Gastrocnemius medialis (tissue), 4 donors: ENCODE measurements around the gene LEFTY1. TPM values are rescaled to one million over a fixed set of nuclear protein-coding genes. Genes with fewer than 3 reads are reported as not detected.

ENCODE experiments used
- ATAC-seq, 2 donors: fragments of 150-250 bp; one replicate each; pipeline ENCODE4 v1.9.1; 2016
- DNase-seq, 2 donors: peaks; one replicate each; pipeline ENCODE4 v3.0.0-alpha.2; 2019
- H3K27ac ChIP-seq, 4 donors: fragments of 200-600 bp; sonication (generic); 1 replicate in 1 of 4; 2 replicates in 3 of 4; pipeline ENCODE4 v1.5.1; 2016 to 2018; ENCODE audit warnings: mild to moderate bottlenecking in 2 of 4, moderate library complexity in 1 of 4
- H3K27me3 ChIP-seq, 3 donors: fragments of 200-600 bp; sonication (generic) in 2 of 3; 1 replicate in 1 of 3; 2 replicates in 2 of 3; pipeline versions ENCODE4 v1.5.1 to v1.6.0; 2016 to 2019; ENCODE audit warnings: mild to moderate bottlenecking in 1 of 3, moderate library complexity in 1 of 3
- H3K36me3 ChIP-seq, 2 donors: fragments of 200-600 bp; sonication (generic) in 1 of 2; one replicate each; pipeline ENCODE4 v1.5.1; 2017 to 2018
- H3K4me1 ChIP-seq, 2 donors: fragments of 200-600 bp; sonication (generic) in 1 of 2; one replicate each; pipeline ENCODE4 v1.5.1; 2016 to 2017; ENCODE audit warnings: mild to moderate bottlenecking in 2 of 2
- H3K4me3 ChIP-seq, 4 donors: fragments of 200-600 bp; sonication (generic) in 3 of 4; 1 replicate in 1 of 4; 2 replicates in 3 of 4; pipeline ENCODE4 v1.5.1; 2016 to 2019; ENCODE audit warnings: mild to moderate bottlenecking in 2 of 4
- H3K9me3 ChIP-seq, 3 donors: fragments of 200-600 bp; sonication (generic) in 2 of 3; 1 replicate in 1 of 3; 2 replicates in 2 of 3; pipeline ENCODE4 v1.5.1; 2016 to 2019
- POLR2A ChIP-seq, 2 donors: fragments of 450-650 bp; IDR thresholded peaks; one replicate each; pipeline ENCODE4 v1.6.1; 2017; ENCODE audit warnings: antibody characterized with exemption in 2 of 2, mild to moderate bottlenecking in 2 of 2, moderate library complexity in 2 of 2
- in situ Hi-C, 4 donors: fragments of 200-750 bp; cut with MboI; loops; one replicate each; pipeline versions ENCODE4 v1.15.0 to v1.8.0; 2017; ENCODE audit warnings: low sequenced_read_pairs in 4 of 4
- intact Hi-C: fragments of 100-400 bp; cut with DNase I; formaldehyde crosslinking; loops from one replicate; pipeline ENCODE4 v1.15.1; 2023; ENCODE audit warnings: low total_unique reads
- total RNA-seq, 4 donors: library from RNA; depleted of rRNA; stranded (reverse); fragments of >200 nt; gene quantifications; one replicate each; pipeline versions ENCODE4 v1.1.0 to v1.2.3, GENCODE V29; 2016
- TF ChIP-seq, protein P1 (sequence below), 5 experiments: fragments of 450-650 bp in 3 of 5; fragments of 200-600 bp in 2 of 5; sonication (generic) in 2 of 5; IDR thresholded peaks in 4 of 5; conservative IDR thresholded peaks in 1 of 5; 1 replicate in 4 of 5; 2 replicates in 1 of 5; pipeline ENCODE4 v1.5.1; 2016 to 2019; ENCODE audit warnings: antibody characterized with exemption in 5 of 5, mild to moderate bottlenecking in 3 of 5, moderate library complexity in 3 of 5

Gene LEFTY1
- total RNA-seq, 4 donors from 2014 or later = 0.97 TPM; not detected in 3

DNA sequence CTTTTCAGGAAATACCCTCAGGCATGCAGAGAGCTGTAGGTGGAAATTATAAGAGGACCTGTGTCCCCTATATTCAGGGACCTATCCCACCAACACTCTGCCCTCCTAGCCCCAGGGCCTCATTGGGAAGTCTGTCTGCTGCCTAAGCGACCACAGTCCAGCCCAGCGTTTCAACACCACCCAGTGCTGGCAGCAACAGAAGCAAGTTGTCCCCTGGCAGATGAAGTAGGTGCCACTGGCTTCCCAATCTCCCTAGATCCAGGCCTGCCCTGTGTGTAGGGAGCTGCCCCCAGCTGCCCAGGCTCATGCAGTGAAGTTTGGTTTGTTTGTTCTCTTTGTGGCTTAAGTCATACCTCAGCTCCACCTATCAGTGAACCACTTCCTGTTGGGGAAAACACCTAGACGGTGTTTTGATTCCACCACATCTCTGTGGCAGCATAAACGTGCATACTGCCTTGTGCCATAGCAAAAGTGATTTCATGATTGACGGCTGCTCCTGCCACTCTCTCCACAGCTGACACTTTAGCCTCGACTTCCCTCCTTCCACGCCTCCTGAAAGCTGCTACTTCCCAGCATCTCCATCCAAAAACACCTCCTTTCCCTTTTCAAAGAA, 8.1 kb upstream of the LEFTY1 start:
- Histone ChIP-seq H3K4me1 (no peaks in the 10 kb centered on the region), H3K9me3 (no peaks in the 10 kb centered on the region), H3K27me3 (no peaks in the 10 kb centered on the region), H3K36me3 (no peaks in the 10 kb centered on the region), H3K4me3 (no peak overlapping the region), H3K27ac (no peak overlapping the region)
- TF ChIP-seq, protein P1, sequence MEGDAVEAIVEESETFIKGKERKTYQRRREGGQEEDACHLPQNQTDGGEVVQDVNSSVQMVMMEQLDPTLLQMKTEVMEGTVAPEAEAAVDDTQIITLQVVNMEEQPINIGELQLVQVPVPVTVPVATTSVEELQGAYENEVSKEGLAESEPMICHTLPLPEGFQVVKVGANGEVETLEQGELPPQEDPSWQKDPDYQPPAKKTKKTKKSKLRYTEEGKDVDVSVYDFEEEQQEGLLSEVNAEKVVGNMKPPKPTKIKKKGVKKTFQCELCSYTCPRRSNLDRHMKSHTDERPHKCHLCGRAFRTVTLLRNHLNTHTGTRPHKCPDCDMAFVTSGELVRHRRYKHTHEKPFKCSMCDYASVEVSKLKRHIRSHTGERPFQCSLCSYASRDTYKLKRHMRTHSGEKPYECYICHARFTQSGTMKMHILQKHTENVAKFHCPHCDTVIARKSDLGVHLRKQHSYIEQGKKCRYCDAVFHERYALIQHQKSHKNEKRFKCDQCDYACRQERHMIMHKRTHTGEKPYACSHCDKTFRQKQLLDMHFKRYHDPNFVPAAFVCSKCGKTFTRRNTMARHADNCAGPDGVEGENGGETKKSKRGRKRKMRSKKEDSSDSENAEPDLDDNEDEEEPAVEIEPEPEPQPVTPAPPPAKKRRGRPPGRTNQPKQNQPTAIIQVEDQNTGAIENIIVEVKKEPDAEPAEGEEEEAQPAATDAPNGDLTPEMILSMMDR (IDR thresholded peaks at IDR 0.05 in 4 of 5, conservative IDR thresholded peaks at IDR 0.05 in 1 of 5) = no peak
- no peak for TF ChIP-seq POLR2A (IDR thresholded peaks at IDR 0.05)
- in situ Hi-C loops (no loop called here), intact Hi-C loops (no loop called here)
- DNase-seq (no peak), ATAC-seq (no peak)

DNA sequence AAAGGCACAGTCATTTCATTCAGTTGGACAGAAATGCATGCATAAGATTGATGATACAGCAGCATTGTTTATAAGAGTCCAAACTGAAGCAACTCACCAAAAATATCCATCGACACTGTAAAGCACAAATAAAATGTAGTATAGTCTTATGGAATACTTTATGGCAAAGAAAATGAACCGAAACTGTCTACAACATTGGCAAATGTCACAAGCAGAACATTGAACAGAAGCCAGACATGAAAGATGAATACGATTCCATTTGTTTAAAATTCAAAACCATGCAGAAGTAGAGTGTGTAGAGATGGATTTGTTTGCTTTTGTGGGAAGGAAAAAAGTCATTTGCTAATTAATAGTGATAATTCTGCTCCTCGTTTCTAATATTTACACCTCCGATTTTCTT, 7.5 kb upstream of the LEFTY1 start:
- intact Hi-C loops (no loop called here), in situ Hi-C loops (no loop called here)
- DNase-seq = no peak
- no peak for TF ChIP-seq POLR2A (IDR thresholded peaks at IDR 0.05)
- TF ChIP-seq, protein P1 (IDR thresholded peaks at IDR 0.05 in 4 of 5, conservative IDR thresholded peaks at IDR 0.05 in 1 of 5) = no peak
- H3K27ac ChIP-seq = no peak overlapping the region
- no peaks in the 10 kb centered on the region for H3K36me3 ChIP-seq
- ATAC-seq = no peak
- no peaks in the 10 kb centered on the region for H3K27me3 ChIP-seq
- H3K4me1 ChIP-seq = no peaks in the 10 kb centered on the region
- H3K9me3 ChIP-seq = no peaks in the 10 kb centered on the region
- no peak overlapping the region for H3K4me3 ChIP-seq

DNA sequence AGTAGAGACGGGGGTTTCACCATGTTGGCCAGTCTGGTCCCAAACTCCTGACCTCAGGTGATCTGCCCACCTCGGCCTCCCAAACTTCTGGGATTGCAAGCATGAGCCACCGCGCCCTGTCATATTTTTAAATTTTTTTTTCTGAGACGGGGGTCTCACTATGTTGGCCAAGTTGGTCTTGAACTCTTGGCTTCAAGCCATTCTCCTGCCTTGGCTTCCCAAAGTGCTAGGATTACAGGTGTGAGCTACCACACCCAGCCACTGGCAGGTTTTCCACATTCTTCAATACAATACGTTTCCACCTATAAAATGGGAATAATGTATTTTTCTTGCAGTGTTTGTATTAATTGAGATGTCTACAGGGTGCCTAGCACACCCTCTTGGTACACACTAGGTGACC, 3.4 kb upstream of the LEFTY1 start:
- intact Hi-C loops = no loop called here
- Histone ChIP-seq H3K36me3 (no peaks in the 10 kb centered on the region), H3K27ac (no peak overlapping the region), H3K27me3 (no peaks in the 10 kb centered on the region), H3K4me3 (no peak overlapping the region), H3K9me3 (no peaks in the 10 kb centered on the region), H3K4me1 (no peaks in the 10 kb centered on the region)
- TF ChIP-seq, protein P1 (IDR thresholded peaks at IDR 0.05 in 4 of 5, conservative IDR thresholded peaks at IDR 0.05 in 1 of 5) = no peak
- no peak for TF ChIP-seq POLR2A (IDR thresholded peaks at IDR 0.05)
- DNase-seq (no peak), ATAC-seq (no peak)
- in situ Hi-C loops = no loop called here

DNA sequence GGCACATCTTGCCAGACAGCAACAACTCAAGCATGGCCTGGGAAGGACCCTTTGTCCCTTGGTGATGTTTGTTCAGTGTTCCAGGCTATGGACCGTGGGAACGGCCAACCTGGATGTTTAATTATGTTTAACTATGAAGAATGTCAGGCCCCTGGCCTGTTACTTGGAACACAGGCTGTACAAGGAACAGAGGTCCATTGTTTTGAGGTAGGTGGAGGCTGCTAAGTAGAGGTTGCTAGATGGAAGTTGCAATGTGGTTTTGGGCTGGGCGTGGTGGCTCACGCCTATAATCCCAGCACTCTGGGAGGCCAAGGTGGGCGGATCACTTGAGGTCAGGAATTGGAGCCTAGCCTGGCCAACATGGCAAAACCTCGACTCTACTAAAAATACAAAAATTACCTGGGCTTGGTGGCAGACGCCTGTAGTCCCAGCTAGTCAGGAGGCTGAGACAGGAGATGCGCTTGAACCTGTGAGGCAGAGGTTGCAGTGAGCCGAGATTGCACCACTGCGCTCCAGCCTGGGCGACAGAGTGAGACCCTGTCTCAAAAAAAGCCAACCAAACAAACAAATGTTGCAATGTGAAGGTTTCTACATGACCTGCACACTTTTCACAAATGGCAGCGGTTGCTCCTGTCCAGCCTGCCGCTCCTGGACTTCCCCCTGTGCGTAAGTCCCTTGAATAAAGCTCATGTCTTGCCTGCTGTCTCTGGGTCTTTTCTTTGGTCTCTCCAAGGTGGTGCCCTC, 2.5 kb upstream of the LEFTY1 start:
- Histone ChIP-seq H3K27me3 (no peaks in the 10 kb centered on the region), H3K4me1 (no peaks in the 10 kb centered on the region), H3K9me3 (no peaks in the 10 kb centered on the region), H3K36me3 (no peaks in the 10 kb centered on the region), H3K4me3 (no peak overlapping the region), H3K27ac (no peak overlapping the region)
- TF ChIP-seq, protein P1 (IDR thresholded peaks at IDR 0.05 in 4 of 5, conservative IDR thresholded peaks at IDR 0.05 in 1 of 5) = no peak
- TF ChIP-seq POLR2A (IDR thresholded peaks at IDR 0.05) = no peak
- intact Hi-C loops = no loop called here
- DNase-seq (no peak), ATAC-seq (no peak)
- in situ Hi-C loops = no loop called here
